OCI-LY7 (cell line): Measurements from ENCODE around the gene PNPLA1. TPM values are rescaled to one million over a fixed set of nuclear protein-coding genes. Genes with fewer than 3 reads are reported as not detected.

ENCODE experiments used
- BruUV-seq: library from RNA; stranded (reverse); fragments of 400-500 nt; replicated peaks from 2 replicates; lab custom pipeline; 2021; lab: Mats Ljungman, UMichigan
- CTCF ChIA-PET: fragments of 300-600 bp; sonication (Branson Sonifier 250); formaldehyde crosslinking; loops from one replicate; lab custom pipeline; 2022; ENCODE audit warnings: antibody characterized with exemption; ENCODE audit not compliant: unreplicated experiment; lab: Charles Lee
- POLR2A ChIA-PET: fragments of 300-600 bp; sonication (Branson Sonifier 250); formaldehyde crosslinking; loops from one replicate; lab custom pipeline; 2022; ENCODE audit warnings: antibody characterized with exemption; lab: Charles Lee
- DNase-seq: peaks from one replicate; pipeline ENCODE4 v3.0.0-alpha.2; 2015; ENCODE audit warnings: low spot score
- H2AFZ ChIP-seq: fragments of 200-600 bp; sonication (generic), shearing (Covaris generic); 2 replicates; pipeline ENCODE4 v1.6.1; 2014; ENCODE audit warnings: mild to moderate bottlenecking, antibody characterized with exemption, low read length, moderate library complexity
- H3K27ac ChIP-seq: fragments of 200-600 bp; sonication (generic); 2 replicates; pipeline ENCODE4 v1.5.1; 2014; ENCODE audit warnings: mixed run types, low read depth, mild to moderate bottlenecking, moderate library complexity, low read length, inconsistent platforms; ENCODE audit not compliant: poor library complexity, severe bottlenecking
- H3K36me3 ChIP-seq: fragments of 200-600 bp; sonication (generic); 2 replicates; pipeline ENCODE4 v1.6.1; 2014; ENCODE audit warnings: mild to moderate bottlenecking, antibody characterized with exemption, low read length, moderate library complexity, mixed read lengths; ENCODE audit not compliant: insufficient read depth
- H3K4me1 ChIP-seq: fragments of 200-600 bp; sonication (generic); 2 replicates; pipeline ENCODE4 v1.5.1; 2014; ENCODE audit warnings: mild to moderate bottlenecking, low read length; ENCODE audit not compliant: insufficient read depth, poor library complexity, severe bottlenecking
- H3K4me2 ChIP-seq: fragments of 200-600 bp; sonication (generic); 2 replicates; pipeline ENCODE4 v1.6.1; 2014; ENCODE audit warnings: mild to moderate bottlenecking, low read length
- H3K4me3 ChIP-seq: fragments of 200-600 bp; sonication (generic); 2 replicates; pipeline ENCODE4 v1.5.1; 2014; ENCODE audit warnings: mild to moderate bottlenecking, low read depth, low read length; ENCODE audit not compliant: poor library complexity, severe bottlenecking
- H3K79me2 ChIP-seq: fragments of 200-600 bp; sonication (generic); 2 replicates; pipeline ENCODE4 v1.6.1; 2016; ENCODE audit warnings: low read depth, mild to moderate bottlenecking, low read length, moderate library complexity, mixed read lengths; ENCODE audit not compliant: insufficient read depth
- H3K9me2 ChIP-seq: fragments of 200-600 bp; sonication (generic); 2 replicates; pipeline ENCODE4 v1.6.1; 2016; ENCODE audit warnings: mild to moderate bottlenecking, low read length, mixed read lengths; ENCODE audit not compliant: insufficient read depth
- H3K9me3 ChIP-seq: fragments of 200-600 bp; sonication (generic); 2 replicates; pipeline ENCODE4 v1.6.1; 2014; ENCODE audit warnings: mild to moderate bottlenecking, mixed run types, low read length, mixed read lengths
- H4K20me1 ChIP-seq: fragments of 200-600 bp; sonication (generic); 2 replicates; pipeline ENCODE4 v1.6.1; 2014; ENCODE audit warnings: mild to moderate bottlenecking, antibody characterized with exemption, low read length, moderate library complexity, mixed read lengths; ENCODE audit not compliant: insufficient read depth
- EZH2phosphoT487 ChIP-seq: fragments of 200-600 bp; sonication (generic); IDR thresholded peaks from 2 replicates; pipeline ENCODE4 v1.6.1; 2018; ENCODE audit warnings: low read depth, borderline replicate concordance, mild to moderate bottlenecking, mixed run types, antibody characterized with exemption, low read length, moderate library complexity, mixed read lengths
- intact Hi-C: fragments of 100-400 bp; cut with micrococcal nuclease; formaldehyde crosslinking; loops from one replicate; pipeline ENCODE4 v1.10.0; 2022; ENCODE audit not compliant: unreplicated experiment
- total RNA-seq, 2 experiments: library from RNA; depleted of rRNA in 1 of 2; stranded (reverse); fragments of >200 nt in 1 of 2; shearing (Covaris generic) in 1 of 2; gene quantifications; 2 replicates each; pipeline ENCODE4 v1.2.3, GENCODE V29; 2014 to 2022
- TF ChIP-seq, protein P1 (sequence below): fragments of 200-600 bp; sonication (generic); conservative IDR thresholded peaks from 2 replicates; pipeline ENCODE4 v1.5.1; 2014; ENCODE audit warnings: mild to moderate bottlenecking, antibody characterized with exemption, low read length, moderate library complexity, mixed read lengths

The PNPLA1 gene
- total RNA-seq, 2 experiments from 2014 or later = not detected

- no peaks in the 10 kb centered on the region for H3K4me1 ChIP-seq
- H2AFZ ChIP-seq = no peak overlapping the region
- CTCF ChIA-PET = interaction anchor here (0.9 kb wide), 1 partner anchor 18 kb away, joined by 4 read pairs; no protein-coding TSS in a partner anchor
- TF ChIP-seq, protein P1, sequence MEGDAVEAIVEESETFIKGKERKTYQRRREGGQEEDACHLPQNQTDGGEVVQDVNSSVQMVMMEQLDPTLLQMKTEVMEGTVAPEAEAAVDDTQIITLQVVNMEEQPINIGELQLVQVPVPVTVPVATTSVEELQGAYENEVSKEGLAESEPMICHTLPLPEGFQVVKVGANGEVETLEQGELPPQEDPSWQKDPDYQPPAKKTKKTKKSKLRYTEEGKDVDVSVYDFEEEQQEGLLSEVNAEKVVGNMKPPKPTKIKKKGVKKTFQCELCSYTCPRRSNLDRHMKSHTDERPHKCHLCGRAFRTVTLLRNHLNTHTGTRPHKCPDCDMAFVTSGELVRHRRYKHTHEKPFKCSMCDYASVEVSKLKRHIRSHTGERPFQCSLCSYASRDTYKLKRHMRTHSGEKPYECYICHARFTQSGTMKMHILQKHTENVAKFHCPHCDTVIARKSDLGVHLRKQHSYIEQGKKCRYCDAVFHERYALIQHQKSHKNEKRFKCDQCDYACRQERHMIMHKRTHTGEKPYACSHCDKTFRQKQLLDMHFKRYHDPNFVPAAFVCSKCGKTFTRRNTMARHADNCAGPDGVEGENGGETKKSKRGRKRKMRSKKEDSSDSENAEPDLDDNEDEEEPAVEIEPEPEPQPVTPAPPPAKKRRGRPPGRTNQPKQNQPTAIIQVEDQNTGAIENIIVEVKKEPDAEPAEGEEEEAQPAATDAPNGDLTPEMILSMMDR = no peak
- no peak for TF ChIP-seq EZH2phosphoT487
- H3K36me3 ChIP-seq = no peaks in the 10 kb centered on the region
- no peaks in the 10 kb centered on the region for H4K20me1 ChIP-seq
- H3K4me2 ChIP-seq = no peak overlapping the region
- POLR2A ChIA-PET = no interaction called here
- no peak overlapping the region for H3K27ac ChIP-seq
- intact Hi-C loops = no loop called here
- DNase-seq = no peak
- H3K4me3 ChIP-seq = no peak overlapping the region
- BruUV-seq = no TSS peak
- no peaks in the 10 kb centered on the region for H3K9me2 ChIP-seq
- H3K9me3 ChIP-seq = no peaks in the 10 kb centered on the region
- H3K79me2 ChIP-seq = no peaks in the 10 kb centered on the region
Measured at GRCh38 chr6:36320475-36320874, 50.6 kb downstream of the PNPLA1 start.

GRCh38 chr6:36322591-36322990 is 52.7 kb downstream of the PNPLA1 start:
- DNase-seq = no peak
- H3K4me2 ChIP-seq = no peak overlapping the region
- H4K20me1 ChIP-seq = no peaks in the 10 kb centered on the region
- intact Hi-C loops = no loop called here
- POLR2A ChIA-PET = no interaction called here
- H3K9me2 ChIP-seq = no peaks in the 10 kb centered on the region
- no TSS peak for BruUV-seq
- H3K4me3 ChIP-seq = no peak overlapping the region
- no peak overlapping the region for H3K27ac ChIP-seq
- no peaks in the 10 kb centered on the region for H3K9me3 ChIP-seq
- TF ChIP-seq, protein P1 = no peak
- no peak for TF ChIP-seq EZH2phosphoT487
- H3K4me1 ChIP-seq = no peaks in the 10 kb centered on the region
- CTCF ChIA-PET = no interaction called here
- no peaks in the 10 kb centered on the region for H3K79me2 ChIP-seq
- H2AFZ ChIP-seq = no peak overlapping the region
- no peaks in the 10 kb centered on the region for H3K36me3 ChIP-seq

DNA sequence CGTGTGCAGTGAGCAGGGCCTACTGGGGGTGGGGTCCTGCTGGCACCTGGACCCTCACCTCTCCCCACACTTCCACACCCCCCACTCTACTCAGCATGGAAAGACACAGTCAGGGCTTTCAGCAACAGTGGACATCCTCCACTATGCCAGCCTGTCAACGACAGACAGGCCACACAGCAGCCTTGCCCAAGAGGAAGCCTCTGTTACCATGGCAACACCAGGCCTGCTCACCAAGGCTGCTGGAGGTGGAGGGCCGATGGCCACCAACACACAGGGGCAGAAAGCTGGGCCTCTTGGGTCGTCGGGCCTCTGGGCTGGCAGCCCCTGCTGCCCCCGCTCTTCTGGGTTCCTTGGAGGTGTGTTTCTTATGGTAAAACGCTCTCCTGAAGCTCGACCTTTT is 53.2 kb downstream of the PNPLA1 start:
- Histone ChIP-seq H3K27ac (no peak overlapping the region), H2AFZ (no peak overlapping the region), H3K9me2 (no peaks in the 10 kb centered on the region), H3K4me2 (no peak overlapping the region), H3K4me1 (no peaks in the 10 kb centered on the region), H3K4me3 (no peak overlapping the region), H3K79me2 (no peaks in the 10 kb centered on the region), H3K36me3 (no peaks in the 10 kb centered on the region), H4K20me1 (no peaks in the 10 kb centered on the region), H3K9me3 (no peaks in the 10 kb centered on the region)
- ChIA-PET POLR2A (no interaction called here), CTCF (interaction anchor here (0.6 kb wide), 1 partner anchor 52 kb away, joined by 3 read pairs; no protein-coding TSS in a partner anchor)
- TF ChIP-seq, protein P1 = no peak
- TF ChIP-seq EZH2phosphoT487 = no peak
- BruUV-seq = no TSS peak
- no peak for DNase-seq
- intact Hi-C loops = no loop called here
